Loucy (cell line): ENCODE data around the gene ASPA.

Experiments used
- CTCF ChIP-seq: fragments of 200-600 bp; sonication (generic); conservative IDR thresholded peaks from 2 replicates; pipeline ENCODE4 v1.5.1; 2014; ENCODE audit warnings: mild to moderate bottlenecking, antibody characterized with exemption, low read length
- EZH2phosphoT487 ChIP-seq: fragments of 200-600 bp; IDR thresholded peaks from 2 replicates; pipeline ENCODE4 v1.6.1; 2018; ENCODE audit warnings: antibody characterized with exemption, mild to moderate bottlenecking, moderate library complexity, borderline replicate concordance

GRCh38 chr17:3440451-3440850 lies 35.3 kb upstream of the ASPA start:
- TF ChIP-seq CTCF (no peak), EZH2phosphoT487 (no peak)
